H1 (cell line): ENCODE data around the gene CYB561. TPM values are rescaled to one million over a fixed set of nuclear protein-coding genes. Genes with fewer than 3 reads are reported as not detected.

ENCODE experiments used
- CTCF ChIA-PET: fragments of 300-600 bp; sonication (Branson Sonifier 250); formaldehyde crosslinking; loops from one replicate; lab custom pipeline; 2021; ENCODE audit not compliant: partially characterized antibody; lab: Charles Lee
- POLR2A ChIA-PET: fragments of 300-600 bp; sonication (Branson Sonifier 250); formaldehyde crosslinking; loops from one replicate; lab custom pipeline; 2021; ENCODE audit warnings: inconsistent platforms; ENCODE audit not compliant: partially characterized antibody; lab: Charles Lee
- DNase-seq, 2 experiments: peaks; one replicate each; pipeline versions ENCODE4 v3.0.0 to v3.0.0-alpha.2; 2010 to 2022; ENCODE audit warnings: low spot score in 2 of 2, low read depth in 1 of 2, mixed read lengths in 1 of 2
- FAIRE-seq: peaks from 2 replicates; lab custom pipeline; 2011; peaks lifted over from hg19 to GRCh38; lab: Jason Lieb, UNC
- H2AFZ ChIP-seq: 2 replicates; pipeline ENCODE4 v1.8.1; 2012; ENCODE audit warnings: low read length, inconsistent platforms
- H2AK5ac ChIP-seq: 2 replicates; pipeline ENCODE4 v1.6.1; 2013; ENCODE audit warnings: low read depth, low read length
- H2BK120ac ChIP-seq: replicated peaks from 2 replicates; pipeline ENCODE3; 2013; ENCODE audit warnings: low read depth, low read length, inconsistent platforms
- H2BK12ac ChIP-seq: 2 replicates; pipeline ENCODE4 v1.6.1; 2013; ENCODE audit warnings: low read depth, low read length
- H2BK15ac ChIP-seq: 2 replicates; pipeline ENCODE4 v1.6.1; 2013; ENCODE audit warnings: low read length
- H2BK20ac ChIP-seq: 2 replicates; pipeline ENCODE4 v1.6.1; 2013; ENCODE audit warnings: low read length
- H2BK5ac ChIP-seq: 2 replicates; pipeline ENCODE4 v1.6.1; 2013; ENCODE audit warnings: low read depth, low read length
- H3K14ac ChIP-seq: 2 replicates; pipeline ENCODE4 v1.6.1; 2013; ENCODE audit warnings: inconsistent platforms; ENCODE audit not compliant: insufficient read length
- H3K18ac ChIP-seq: 2 replicates; pipeline ENCODE4 v1.6.1; 2013; ENCODE audit warnings: low read length; ENCODE audit errors: extremely low read depth
- H3K23ac ChIP-seq: 2 replicates; pipeline ENCODE4 v1.6.1; 2013; ENCODE audit warnings: inconsistent platforms; ENCODE audit not compliant: insufficient read length
- H3K23me2 ChIP-seq: 2 replicates; pipeline ENCODE4 v1.6.1; 2013; ENCODE audit warnings: low read depth, low read length
- H3K27ac ChIP-seq: 2 replicates; pipeline ENCODE4 v1.6.1; 2011; ENCODE audit warnings: low read depth, low read length, inconsistent platforms
- H3K27me3 ChIP-seq, 4 experiments: replicated peaks in 1 of 4; 1 replicate in 1 of 4; 2 replicates in 3 of 4; pipeline versions ENCODE4 v1.6.1 to v1.8.1; 2011 to 2013; ENCODE audit warnings: low read length in 3 of 4, mild to moderate bottlenecking in 3 of 4, inconsistent platforms in 2 of 4, mixed read lengths in 2 of 4, moderate library complexity in 1 of 4; ENCODE audit not compliant: control insufficient read depth in 3 of 4, insufficient read depth in 3 of 4; ENCODE audit errors: extremely low read depth in 1 of 4
- H3K36me3 ChIP-seq, 4 experiments: 2 replicates each; pipeline versions ENCODE4 v1.6.1 to v1.8.1; 2011 to 2013; ENCODE audit warnings: mild to moderate bottlenecking in 4 of 4, low read length in 3 of 4, moderate library complexity in 2 of 4, control low read depth in 1 of 4, inconsistent platforms in 1 of 4; ENCODE audit not compliant: insufficient read depth in 4 of 4, control insufficient read depth in 2 of 4
- H3K4ac ChIP-seq: replicated peaks from 2 replicates; pipeline ENCODE3; 2013; ENCODE audit warnings: low read length, low read depth, mixed read lengths, inconsistent platforms; ENCODE audit not compliant: insufficient read length
- H3K4me1 ChIP-seq, 4 experiments: replicated peaks in 1 of 4; 1 replicate in 1 of 4; 2 replicates in 3 of 4; pipeline versions ENCODE4 v1.6.1 to v1.8.1; 2011 to 2013; ENCODE audit warnings: low read length in 3 of 4, inconsistent platforms in 2 of 4, mixed read lengths in 1 of 4; ENCODE audit not compliant: insufficient read depth in 4 of 4, control insufficient read depth in 3 of 4
- H3K4me2 ChIP-seq, 2 experiments: 2 replicates each; pipeline versions ENCODE4 v1.6.1 to v1.8.1; 2011 to 2013; ENCODE audit warnings: low read depth in 2 of 2, low read length in 2 of 2, control low read depth in 1 of 2, inconsistent platforms in 1 of 2, mild to moderate bottlenecking in 1 of 2; ENCODE audit not compliant: insufficient read depth in 1 of 2
- H3K4me3 ChIP-seq, 4 experiments: fragments of 200-600, 300-600 bp in 1 of 4; sonication (generic), shearing (Covaris generic), sonication (Bioruptor Twin) in 1 of 4; 2 replicates each; pipeline versions ENCODE4 v1.5.1 to v1.8.1; 2011 to 2016; ENCODE audit warnings: low read length in 4 of 4, low read depth in 3 of 4, control low read depth in 2 of 4, inconsistent platforms in 2 of 4, mild to moderate bottlenecking in 2 of 4, mixed read lengths in 1 of 4, moderate library complexity in 1 of 4; ENCODE audit not compliant: insufficient read depth in 2 of 4; ENCODE audit errors: extremely low read depth in 1 of 4
- H3K56ac ChIP-seq: replicated peaks from 2 replicates; pipeline ENCODE3; 2013; ENCODE audit warnings: low read depth, mild to moderate bottlenecking, mixed read lengths, low read length, inconsistent platforms; ENCODE audit not compliant: insufficient read length
- H3K79me1 ChIP-seq: 2 replicates; pipeline ENCODE4 v1.6.1; 2013; ENCODE audit warnings: low read depth, low read length, control low read depth
- H3K79me2 ChIP-seq, 2 experiments: 2 replicates each; pipeline versions ENCODE4 v1.6.1 to v1.8.1; 2012 to 2013; ENCODE audit warnings: low read length in 2 of 2, mild to moderate bottlenecking in 2 of 2, inconsistent platforms in 1 of 2; ENCODE audit not compliant: insufficient read depth in 2 of 2, control insufficient read depth in 1 of 2
- H3K9ac ChIP-seq, 4 experiments: replicated peaks in 1 of 4; 1 replicate in 1 of 4; 2 replicates in 3 of 4; pipeline versions ENCODE4 v1.6.1 to v1.8.1; 2011 to 2013; ENCODE audit warnings: low read depth in 3 of 4, low read length in 3 of 4, control low read depth in 2 of 4, mild to moderate bottlenecking in 2 of 4, moderate library complexity in 2 of 4, inconsistent platforms in 1 of 4; ENCODE audit errors: extremely low read depth in 1 of 4
- H3K9me3 ChIP-seq, 2 experiments: 2 replicates each; pipeline versions ENCODE4 v1.6.1 to v1.8.1; 2012 to 2013; ENCODE audit warnings: mild to moderate bottlenecking in 2 of 2, moderate library complexity in 2 of 2, control low read depth in 1 of 2, inconsistent platforms in 1 of 2, low read depth in 1 of 2, low read length in 1 of 2, mixed read lengths in 1 of 2; ENCODE audit not compliant: insufficient read depth in 2 of 2
- H4K20me1 ChIP-seq, 2 experiments: replicated peaks in 1 of 2; 2 replicates each; pipeline versions ENCODE3 to v1.8.1; 2011 to 2013; ENCODE audit warnings: inconsistent platforms in 2 of 2, low read length in 2 of 2, mild to moderate bottlenecking in 1 of 2; ENCODE audit not compliant: insufficient read depth in 2 of 2, control insufficient read depth in 1 of 2
- H4K5ac ChIP-seq: 2 replicates; pipeline ENCODE4 v1.6.1; 2013; ENCODE audit warnings: low read length, low read depth, mixed read lengths, inconsistent platforms; ENCODE audit not compliant: insufficient read length
- H4K8ac ChIP-seq: 2 replicates; pipeline ENCODE4 v1.8.0; 2013; ENCODE audit warnings: mild to moderate bottlenecking, moderate library complexity, low read length, inconsistent platforms; ENCODE audit not compliant: insufficient read depth; ENCODE audit errors: extremely low read depth
- H4K91ac ChIP-seq: replicated peaks from 2 replicates; pipeline ENCODE3; 2013; ENCODE audit warnings: low read length, mixed read lengths, inconsistent platforms; ENCODE audit not compliant: insufficient read length
- BRCA1 ChIP-seq: IDR thresholded peaks from 2 replicates; pipeline ENCODE4 v1.6.1; 2012; ENCODE audit warnings: low read depth, low read length, improper control_type of control experiment
- FOSL1 ChIP-seq: IDR thresholded peaks from 2 replicates; pipeline ENCODE4 v1.6.1; 2011; ENCODE audit warnings: mild to moderate bottlenecking, low read depth, low read length, moderate library complexity; ENCODE audit not compliant: insufficient read depth
- JUN ChIP-seq: IDR thresholded peaks from 2 replicates; pipeline ENCODE4 v1.6.1; 2011; ENCODE audit warnings: low read depth, mild to moderate bottlenecking, improper control_type of control experiment, low read length
- RFX5 ChIP-seq: IDR thresholded peaks from 2 replicates; pipeline ENCODE4 v1.6.1; 2011; ENCODE audit warnings: low read depth, low read length, improper control_type of control experiment, borderline replicate concordance
- RXRA ChIP-seq: IDR thresholded peaks from 2 replicates; pipeline ENCODE4 v1.6.1; 2011; ENCODE audit warnings: low read depth, mild to moderate bottlenecking, low read length, moderate library complexity; ENCODE audit not compliant: insufficient read depth
- SIRT6 ChIP-seq: IDR thresholded peaks from one replicate; pipeline ENCODE4 v1.7.1; 2012; ENCODE audit warnings: low read length, inconsistent platforms
- SP2 ChIP-seq: IDR thresholded peaks from 2 replicates; pipeline ENCODE4 v1.6.1; 2012; ENCODE audit warnings: mild to moderate bottlenecking, low read length, inconsistent platforms
- WGBS, 2 experiments: shearing (Covaris generic) in 1 of 2; methylation state at CpG; one replicate each; pipeline versions ENCODE4 v1.1.6 to v1.1.7; 2013 to 2015; ENCODE audit warnings: low lambda C conversion rate in 2 of 2, mixed read lengths in 2 of 2, inconsistent platforms in 1 of 2, low coverage in 1 of 2, missing lambda C conversion rate in 1 of 2; ENCODE audit not compliant: insufficient replicate concordance in 2 of 2, insufficient coverage in 1 of 2, insufficient read length in 1 of 2; ENCODE audit errors: extremely low coverage in 1 of 2, missing lambda C conversion rate in 1 of 2; 5-methylcytosine and 5-hydroxymethylcytosine counted together
- polyA plus RNA-seq, 7 experiments: library from polyadenylated mRNA; depleted of rRNA in 3 of 7; stranded (reverse) in 5 of 7; unstranded in 2 of 7; fragments of >200 nt in 5 of 7; fragments of 200-250 nt in 2 of 7; gene quantifications; 1 replicate in 5 of 7; 2 replicates in 1 of 7; 4 replicates in 1 of 7; pipeline versions ENCODE4 v1.2.1 to v1.2.3, GENCODE V29; 2011 to 2013; ENCODE audit warnings: missing spikeins in 2 of 7, mixed read lengths in 2 of 7
- total RNA-seq: library from RNA; stranded (reverse); fragmentation: NEBNext Ultra II Directional; extraction: Animal tissue kit (Norgen Biotek cat#: 25700); gene quantifications from 2 replicates; pipeline ENCODE4 v1.2.1, GENCODE V29; 2021
- TF ChIP-seq, protein P1 (sequence below): IDR thresholded peaks from 2 replicates; pipeline ENCODE4 v1.6.1; 2011; ENCODE audit warnings: low read depth, mild to moderate bottlenecking, low read length; ENCODE audit not compliant: insufficient read depth

Gene CYB561
- total and polyA plus RNA-seq, 2 of the 8 experiments (the other 6 are each of a cell fraction or from before 2014, with no cell fraction given), result 19.7 to 23.4 TPM

DNA sequence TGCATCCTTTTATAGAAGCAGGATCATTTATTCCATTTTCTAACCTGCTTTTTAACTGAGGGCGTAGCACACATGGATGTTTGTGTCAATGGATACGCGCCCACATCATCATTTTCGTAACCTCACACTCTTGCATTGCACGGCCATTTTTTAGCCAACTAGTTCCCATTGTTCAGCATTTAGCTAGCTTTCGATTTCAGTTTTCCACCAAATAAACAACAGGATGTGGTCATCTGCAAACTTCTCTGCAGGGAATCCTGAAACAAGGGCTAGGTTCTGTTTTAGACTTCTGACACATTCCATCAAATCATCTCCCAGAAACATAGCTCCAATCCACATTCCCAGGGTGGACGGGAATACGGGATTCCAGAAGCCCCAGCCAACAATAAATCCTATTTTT, 6.4 kb downstream of the CYB561 start:
- no peak overlapping the region for H3K4ac ChIP-seq
- no peak overlapping the region for H3K27ac ChIP-seq
- H4K20me1 ChIP-seq, result peaks cover 0 to 2% of the 10 kb centered on the region in 2 experiments
- 94% methylated on average over 8 of the region's 8 CpGs; no CpG with 5 or more reads in 1 of the 2 experiments for WGBS, 2 experiments
- no peak for DNase-seq
- FAIRE-seq, result no peak
- no peaks in the 10 kb centered on the region for H3K36me3 ChIP-seq
- H2BK5ac ChIP-seq, result no peak overlapping the region
- no peak overlapping the region for H2AK5ac ChIP-seq
- H3K4me1 ChIP-seq, result peaks cover 0 to 21% (median 6%) of the 10 kb centered on the region in 4 experiments; a peak in 5 of 7 replicates
- H3K23me2 ChIP-seq, result no peaks in the 10 kb centered on the region
- H4K5ac ChIP-seq, result no peak overlapping the region
- TF ChIP-seq, protein P1, sequence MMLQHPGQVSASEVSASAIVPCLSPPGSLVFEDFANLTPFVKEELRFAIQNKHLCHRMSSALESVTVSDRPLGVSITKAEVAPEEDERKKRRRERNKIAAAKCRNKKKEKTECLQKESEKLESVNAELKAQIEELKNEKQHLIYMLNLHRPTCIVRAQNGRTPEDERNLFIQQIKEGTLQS, result no peak
- no peak for TF ChIP-seq FOSL1
- TF ChIP-seq SP2, result no peak
- TF ChIP-seq SIRT6, result no peak
- no peak for TF ChIP-seq BRCA1
- no peak for TF ChIP-seq RXRA
- TF ChIP-seq RFX5, result no peak
- TF ChIP-seq JUN, result no peak
- TF ChIP-seq, all 59 proteins: peak for 0
- H2BK12ac ChIP-seq, result no peak overlapping the region
- no peak overlapping the region for H3K18ac ChIP-seq
- CTCF ChIA-PET, result interaction anchor here (0.9 to 29.0 kb wide), 11 partner anchors 9 to 204 kb away, joined by 3 to 758 read pairs (median 4); partner anchors contain the start of gene ACE
- H2BK20ac ChIP-seq, result no peak overlapping the region
- no peak overlapping the region for H3K56ac ChIP-seq
- H3K79me1 ChIP-seq, result peaks cover 6% of the 10 kb centered on the region; the same call in 1 of the 2 replicates
- H3K9ac ChIP-seq, result no peak overlapping the region
- H3K14ac ChIP-seq, result no peak overlapping the region
- H2AFZ ChIP-seq, result no peak overlapping the region
- H2BK15ac ChIP-seq, result no peak overlapping the region
- H4K8ac ChIP-seq, result no peak overlapping the region
- no peak overlapping the region for H3K4me3 ChIP-seq
- H3K27me3 ChIP-seq, result no peaks in the 10 kb centered on the region; a peak in 1 of 7 replicates
- H3K23ac ChIP-seq, result no peak overlapping the region
- H2BK120ac ChIP-seq, result no peak overlapping the region
- POLR2A ChIA-PET, result interaction anchor here (0.5 kb wide), 1 partner anchor 9 kb away, joined by 3 read pairs; no protein-coding TSS in a partner anchor
- H3K79me2 ChIP-seq, result no peaks in the 10 kb centered on the region
- H4K91ac ChIP-seq, result no peak overlapping the region
- no peaks in the 10 kb centered on the region for H3K9me3 ChIP-seq
- no peak overlapping the region for H3K4me2 ChIP-seq
